Measurements from ENCODE around the gene PPA1. TPM values are rescaled to one million over a fixed set of nuclear protein-coding genes. Genes with fewer than 3 reads are reported as not detected.
A peak's percentile ranks its signal among the peaks of the same experiment; 100 is the strongest.

Gene PPA1
- total and polyA plus RNA-seq, 2 of the 4 experiments (the other 2 are of a cell fraction), result 78.6 to 102 TPM

DNA sequence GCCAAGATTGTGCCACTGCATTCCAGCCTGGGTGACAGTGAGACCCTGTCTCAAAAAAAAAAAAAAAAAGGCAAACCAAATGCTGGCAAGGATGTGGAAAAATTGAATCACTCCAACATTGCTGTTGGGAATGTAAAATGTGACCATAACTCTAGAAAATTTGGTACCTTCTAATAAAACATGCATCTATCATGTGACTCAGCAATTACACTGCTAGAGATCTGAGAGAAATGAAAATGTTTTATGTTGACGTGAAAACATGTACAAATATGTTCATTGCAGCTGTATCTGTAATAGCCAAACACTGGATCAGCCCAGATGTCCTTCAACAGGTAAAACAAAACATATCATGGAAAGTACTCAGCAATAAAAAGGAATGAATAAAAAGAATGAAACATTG, 32.1 kb downstream of the PPA1 start:
- H2AK5ac ChIP-seq (ENCODE audit: low read depth, low read length), result no peak overlapping the region
- no peak overlapping the region for H3K9ac ChIP-seq (ENCODE audit: low read depth, low read length)
- H2AFZ ChIP-seq (replicated peaks; ENCODE audit: low read length, poor library complexity), result no peak overlapping the region
- no peak overlapping the region for H3K14ac ChIP-seq (replicated peaks; ENCODE audit: low read depth, low read length)
- H2BK20ac ChIP-seq (ENCODE audit: low read depth, low read length), result no peak overlapping the region
- no peak for ATAC-seq (ENCODE audit: low read depth)
- WGBS, 2 experiments (ENCODE audit: extremely low coverage in 2 of 2, insufficient read length in 1 of 2), result no CpG with 5 or more reads among the region's 1 CpG
- H3K4me2 ChIP-seq (ENCODE audit: low read depth, low read length), result no peak overlapping the region
- ChIA-PET POLR2A (ENCODE audit: unreplicated experiment) (no interaction called here), CTCF (interaction anchor here (1.0 kb wide), 1 partner anchor 55 kb away, joined by 3 read pairs; the partner anchor contains the start of gene TYSND1)
- no peak for DNase-seq
- no peak overlapping the region for H3K4ac ChIP-seq (ENCODE audit: low read depth, low read length)
- H4K8ac ChIP-seq (ENCODE audit: low read depth in 2 of 2, low read length in 2 of 2), result no peak overlapping the region
- no peak overlapping the region for H3K4me3 ChIP-seq (ENCODE audit: insufficient read depth, low read depth, low read length)
- H3K79me1 ChIP-seq (ENCODE audit: low read depth in 1 of 2, low read length in 2 of 2), result peaks cover 0 to 7% of the 10 kb centered on the region in 2 experiments; a peak in 2 of 4 replicates
- peaks cover 33% of the 10 kb centered on the region for H3K36me3 ChIP-seq (ENCODE audit: control insufficient read depth, insufficient read depth, low read length)
- H3K18ac ChIP-seq (ENCODE audit: low read depth, low read length), result no peak overlapping the region
- H2BK5ac ChIP-seq (ENCODE audit: low read depth, low read length, poor library complexity, severe bottlenecking), result no peak overlapping the region
- intact Hi-C loops (cut with micrococcal nuclease), result loop anchor here (10.0 kb wide), 1 partner anchor 46 kb away; no protein-coding TSS in a partner anchor
- no peak overlapping the region for H4K5ac ChIP-seq (ENCODE audit: low read depth, low read length)
- BruUV-seq (replicated peaks), result no TSS peak
- H3K27ac ChIP-seq (ENCODE audit: insufficient read depth, low read length), result no peak overlapping the region
- H4K20me1 ChIP-seq (ENCODE audit: insufficient read depth, low read length), result no peaks in the 10 kb centered on the region
- TF ChIP-seq SMC3 (IDR thresholded peaks at IDR 0.05; ENCODE audit: low read depth, low read length) (no peak), MAZ (IDR thresholded peaks at IDR 0.05; ENCODE audit: borderline replicate concordance, low read depth, low read length) (no peak), CEBPB (IDR thresholded peaks at IDR 0.05; ENCODE audit: low read depth, low read length) (no peak), NFE2L2 (IDR thresholded peaks at IDR 0.05; ENCODE audit: low read depth, low read length) (peak; percentile 62)
- dilution Hi-C loops (cut with HindIII; ENCODE audit: low sequenced_read_pairs, unreplicated experiment), result no loop called here
- no peaks in the 10 kb centered on the region for H3K9me3 ChIP-seq (ENCODE audit: control insufficient read depth, insufficient read depth, low read length)
- H2BK120ac ChIP-seq (ENCODE audit: low read depth, low read length), result no peak overlapping the region
- no peak overlapping the region for H2BK15ac ChIP-seq (ENCODE audit: low read depth, low read length)
- no peak overlapping the region for H3K56ac ChIP-seq (ENCODE audit: extremely low read depth, insufficient read depth, low read length)
- H3K9me1 ChIP-seq (ENCODE audit: insufficient read depth, low read length), result peaks cover 3% of the 10 kb centered on the region; the same call in 1 of the 2 replicates
- in situ Hi-C loops (cut with MboI; ENCODE audit: low sequenced_read_pairs), result no loop called here
- no peak overlapping the region for H4K91ac ChIP-seq (ENCODE audit: insufficient read depth, low read depth, low read length)
- no peak overlapping the region for H2AK9ac ChIP-seq (replicated peaks; ENCODE audit: low read depth, low read length, poor library complexity)
- H3K27me3 ChIP-seq (ENCODE audit: control insufficient read depth, insufficient read depth, low read length), result no peaks in the 10 kb centered on the region
- H3K4me1 ChIP-seq (ENCODE audit: control insufficient read depth, insufficient read depth, low read length), result no peaks in the 10 kb centered on the region
- H3K23ac ChIP-seq (ENCODE audit: low read depth, low read length), result no peak overlapping the region

Data from IMR-90 (cell line).